Measurements from ENCODE around the gene MICA.

DNA sequence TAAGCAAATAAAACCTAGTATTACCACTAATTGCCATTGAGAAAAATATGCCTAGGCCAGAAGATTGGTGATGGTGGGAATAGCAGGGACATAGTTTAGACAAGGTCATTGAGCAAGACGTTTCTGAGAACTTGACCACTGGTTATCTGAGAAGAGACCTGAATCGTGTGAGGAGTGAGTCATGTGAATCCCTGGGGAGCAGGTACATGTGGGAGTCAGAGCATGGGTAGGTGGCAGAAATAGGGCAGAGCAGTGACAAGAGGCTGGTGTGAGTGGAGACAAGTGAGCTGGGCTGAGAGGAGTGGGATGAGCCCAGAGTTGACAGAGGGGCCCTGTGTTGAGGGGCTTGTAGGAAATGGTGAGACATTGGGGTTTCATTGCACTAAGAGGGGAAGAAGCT is 16.4 kb downstream of the MICA start:
- TF ChIP-seq POLR2AphosphoS5 (IDR thresholded peaks at IDR 0.05): peak in 1 of 2 donors; percentile 39
- no peak for TF ChIP-seq POLR2A (IDR thresholded peaks at IDR 0.05; ENCODE audit: low read depth)
- TF ChIP-seq, protein P1, sequence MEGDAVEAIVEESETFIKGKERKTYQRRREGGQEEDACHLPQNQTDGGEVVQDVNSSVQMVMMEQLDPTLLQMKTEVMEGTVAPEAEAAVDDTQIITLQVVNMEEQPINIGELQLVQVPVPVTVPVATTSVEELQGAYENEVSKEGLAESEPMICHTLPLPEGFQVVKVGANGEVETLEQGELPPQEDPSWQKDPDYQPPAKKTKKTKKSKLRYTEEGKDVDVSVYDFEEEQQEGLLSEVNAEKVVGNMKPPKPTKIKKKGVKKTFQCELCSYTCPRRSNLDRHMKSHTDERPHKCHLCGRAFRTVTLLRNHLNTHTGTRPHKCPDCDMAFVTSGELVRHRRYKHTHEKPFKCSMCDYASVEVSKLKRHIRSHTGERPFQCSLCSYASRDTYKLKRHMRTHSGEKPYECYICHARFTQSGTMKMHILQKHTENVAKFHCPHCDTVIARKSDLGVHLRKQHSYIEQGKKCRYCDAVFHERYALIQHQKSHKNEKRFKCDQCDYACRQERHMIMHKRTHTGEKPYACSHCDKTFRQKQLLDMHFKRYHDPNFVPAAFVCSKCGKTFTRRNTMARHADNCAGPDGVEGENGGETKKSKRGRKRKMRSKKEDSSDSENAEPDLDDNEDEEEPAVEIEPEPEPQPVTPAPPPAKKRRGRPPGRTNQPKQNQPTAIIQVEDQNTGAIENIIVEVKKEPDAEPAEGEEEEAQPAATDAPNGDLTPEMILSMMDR (IDR thresholded peaks at IDR 0.05): no peak
